ENCODE data around the gene VWA5A.
"Not testable (repeated sequence)": the region's sequence is repeated elsewhere in the genome, so short reads cannot be mapped to it uniquely, and the experiment has no call there.

The VWA5A gene

DNA sequence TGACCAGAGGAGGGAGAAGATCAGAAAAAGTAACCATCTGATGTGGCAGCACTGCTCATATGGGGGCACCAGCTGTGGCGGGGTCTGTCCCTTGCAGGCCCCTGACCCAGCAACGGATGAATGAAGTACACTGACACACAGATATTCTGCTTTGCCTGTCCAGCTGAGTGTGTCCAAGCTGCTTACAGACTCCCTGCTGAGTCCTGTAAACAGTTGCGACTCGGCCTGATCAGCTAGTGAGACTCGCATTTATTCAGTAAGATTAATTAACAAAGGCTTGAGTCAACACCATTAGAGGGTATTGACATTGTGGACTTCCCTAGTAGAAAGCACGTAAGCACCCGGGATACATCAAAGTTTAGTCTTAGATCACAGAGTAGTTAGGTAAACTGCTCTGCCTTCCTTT is 52.6 kb downstream of the VWA5A start:
- no peak for TF ChIP-seq POLR2A (IDR thresholded peaks at IDR 0.05; ENCODE audit: low read depth, low read length)
- DNase-seq (ENCODE audit: insufficient read length, low spot score) (no peak), FAIRE-seq (no peak)

DNA sequence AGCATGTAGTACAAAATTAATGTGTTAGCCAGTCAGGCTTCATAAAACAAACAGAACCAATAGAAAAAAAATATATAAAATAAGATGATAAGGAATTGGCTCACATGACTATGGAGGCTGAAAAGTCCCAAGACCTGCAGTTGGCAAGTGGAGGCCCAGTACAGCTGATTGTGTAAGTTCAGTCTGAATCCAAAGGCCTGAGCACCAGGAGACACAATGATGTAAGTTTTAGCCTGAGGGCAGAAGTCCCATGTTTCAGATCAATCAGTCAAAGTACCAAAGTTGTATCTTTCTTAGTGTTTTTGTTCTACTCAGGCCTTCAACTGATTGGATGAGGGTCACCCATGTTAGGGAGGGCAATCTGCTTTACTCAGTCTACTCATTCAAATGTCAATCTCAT is 53.5 kb downstream of the VWA5A start:
- DNase-seq (ENCODE audit: insufficient read length, low spot score) (no peak), FAIRE-seq (no peak)
- TF ChIP-seq POLR2A (IDR thresholded peaks at IDR 0.05; ENCODE audit: low read depth, low read length) = no peak

DNA sequence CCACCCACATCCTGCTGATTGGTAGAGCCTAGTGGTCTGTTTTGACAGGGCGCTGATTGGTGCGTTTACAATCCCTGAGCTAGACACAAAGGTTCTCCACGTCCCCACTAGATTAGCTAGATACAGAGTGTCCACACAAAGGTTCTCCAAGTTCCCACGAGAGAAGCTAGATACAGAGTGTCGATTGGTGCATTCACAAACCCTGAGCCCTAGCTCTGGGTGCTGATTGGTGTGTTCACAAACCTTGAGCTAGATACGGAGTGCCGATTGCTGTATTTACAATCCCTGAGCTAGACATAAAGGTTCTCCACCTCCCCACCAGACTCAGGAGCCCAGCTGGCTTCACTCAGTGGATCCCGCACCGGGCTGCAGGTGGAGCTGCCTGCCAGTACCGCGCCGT is 55.1 kb downstream of the VWA5A start:
- DNase-seq (ENCODE audit: insufficient read length, low spot score); FAIRE-seq: not testable (repeated sequence)

DNA sequence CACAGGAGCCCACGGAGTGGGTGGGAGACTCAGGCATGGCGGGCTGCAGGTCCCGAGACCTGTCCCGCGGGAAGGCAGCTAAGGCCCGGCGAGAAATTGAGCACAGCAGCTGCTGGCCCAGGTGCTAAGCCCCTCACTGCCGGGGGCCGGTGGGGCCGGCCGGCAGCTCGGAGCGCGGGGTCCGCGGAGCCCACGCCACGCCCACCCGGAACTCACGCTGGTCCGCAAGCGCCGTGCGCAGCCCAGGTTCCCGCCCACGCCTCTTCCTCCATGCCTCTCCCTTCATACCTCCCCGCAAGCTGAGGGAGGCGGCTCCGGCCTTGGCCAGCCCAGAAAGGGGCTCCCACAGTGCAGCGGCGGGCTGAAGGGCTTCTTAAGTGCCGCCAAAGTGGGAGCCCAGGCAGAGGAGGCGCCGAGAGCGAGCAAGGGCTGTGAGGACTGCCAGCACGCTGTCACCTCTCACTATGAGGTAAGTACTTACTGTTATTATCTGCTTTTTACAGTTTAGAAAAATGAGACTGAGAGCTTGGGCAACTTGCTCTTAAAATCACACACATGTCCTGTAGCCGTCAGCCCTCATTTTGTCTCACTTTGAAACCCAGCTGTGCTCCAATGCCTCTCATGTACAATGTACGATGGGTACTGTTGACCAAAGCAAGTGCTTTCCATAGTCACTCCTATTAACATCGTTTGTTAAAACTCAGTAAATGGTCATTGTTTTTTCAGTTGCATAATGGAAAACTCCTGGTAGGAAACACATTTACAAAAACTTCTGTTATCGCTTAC is 55.7 kb downstream of the VWA5A start:
- DNase-seq (ENCODE audit: insufficient read length, low spot score) = no peak
- no peak for FAIRE-seq
- no peak for TF ChIP-seq POLR2A (IDR thresholded peaks at IDR 0.05; ENCODE audit: low read depth, low read length)

DNA sequence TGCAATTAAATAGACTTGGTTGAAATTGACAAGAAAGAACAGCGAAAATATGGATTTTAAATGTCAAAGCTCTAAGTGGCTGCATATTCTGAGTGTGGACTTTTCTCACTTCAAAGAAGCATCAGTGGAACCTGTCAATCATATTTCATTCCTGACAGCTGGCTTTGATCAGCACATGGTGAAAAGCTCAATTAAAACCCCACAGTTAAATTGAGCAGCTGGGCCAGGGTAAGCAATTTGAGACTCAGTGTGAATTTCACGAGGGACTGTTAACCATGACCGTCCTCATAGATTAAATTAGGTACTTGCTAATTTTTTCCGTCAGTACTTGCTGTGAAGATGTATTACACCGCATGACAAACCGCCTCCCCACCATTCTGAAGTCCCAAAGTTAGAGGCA is 56.9 kb downstream of the VWA5A start:
- TF ChIP-seq POLR2A (IDR thresholded peaks at IDR 0.05; ENCODE audit: low read depth, low read length) = no peak
- no peak for FAIRE-seq

DNA sequence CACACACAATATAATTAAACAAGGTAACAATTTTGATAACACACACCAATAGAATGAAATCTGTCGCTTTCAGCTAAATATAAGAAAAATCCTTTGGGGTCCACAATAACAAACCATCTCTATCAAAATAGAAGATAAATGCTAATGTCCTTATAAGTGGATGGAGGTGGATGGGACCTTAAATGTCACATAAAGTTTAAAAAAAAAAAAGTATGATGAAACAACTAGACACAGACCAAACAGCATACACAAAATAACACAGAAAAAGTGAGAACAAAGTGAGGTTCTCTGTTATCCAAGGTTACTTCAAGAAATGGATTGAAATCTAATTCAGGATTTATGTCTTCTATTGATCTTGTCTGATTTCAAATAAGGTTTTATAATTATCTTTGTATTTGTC is 57.3 kb downstream of the VWA5A start:
- no peak for TF ChIP-seq POLR2A (IDR thresholded peaks at IDR 0.05; ENCODE audit: low read depth, low read length)
- no peak for FAIRE-seq
- DNase-seq (ENCODE audit: insufficient read length, low spot score) = no peak

More for the DNA sequence above, 56.9 kb downstream of the VWA5A start:
- DNase-seq (ENCODE audit: insufficient read length, low spot score) = no peak

DNA sequence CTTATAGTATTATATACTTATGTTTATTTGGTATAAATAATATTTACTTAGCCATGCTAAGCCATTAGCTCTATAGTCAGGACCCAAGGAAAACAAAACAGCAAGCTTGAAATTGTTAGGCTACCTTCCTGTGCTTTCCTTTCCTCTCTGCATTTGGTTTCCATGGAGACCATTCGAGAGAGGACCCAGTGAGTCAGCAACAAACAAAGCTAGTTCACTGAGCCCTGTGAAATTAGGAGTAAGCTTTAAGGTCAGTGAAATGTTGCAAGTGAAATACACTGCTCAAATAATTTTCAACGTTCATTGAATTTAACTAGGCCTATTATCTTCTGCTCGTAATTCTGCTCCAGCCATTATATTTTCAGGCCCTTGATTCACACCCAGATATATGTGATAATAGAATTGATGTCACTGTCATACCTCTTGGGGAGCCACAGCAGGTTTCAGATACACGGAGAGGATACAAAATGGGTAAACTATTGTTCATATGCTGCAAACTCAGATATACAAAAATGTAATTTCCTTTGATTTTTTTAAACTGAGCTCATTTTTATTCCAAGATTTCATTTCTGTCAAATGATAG is 58.8 kb downstream of the VWA5A start:
- DNase-seq (ENCODE audit: insufficient read length, low spot score) (peak; percentile 1), FAIRE-seq (no peak)
- no peak for TF ChIP-seq POLR2A (IDR thresholded peaks at IDR 0.05; ENCODE audit: low read depth, low read length)

DNA sequence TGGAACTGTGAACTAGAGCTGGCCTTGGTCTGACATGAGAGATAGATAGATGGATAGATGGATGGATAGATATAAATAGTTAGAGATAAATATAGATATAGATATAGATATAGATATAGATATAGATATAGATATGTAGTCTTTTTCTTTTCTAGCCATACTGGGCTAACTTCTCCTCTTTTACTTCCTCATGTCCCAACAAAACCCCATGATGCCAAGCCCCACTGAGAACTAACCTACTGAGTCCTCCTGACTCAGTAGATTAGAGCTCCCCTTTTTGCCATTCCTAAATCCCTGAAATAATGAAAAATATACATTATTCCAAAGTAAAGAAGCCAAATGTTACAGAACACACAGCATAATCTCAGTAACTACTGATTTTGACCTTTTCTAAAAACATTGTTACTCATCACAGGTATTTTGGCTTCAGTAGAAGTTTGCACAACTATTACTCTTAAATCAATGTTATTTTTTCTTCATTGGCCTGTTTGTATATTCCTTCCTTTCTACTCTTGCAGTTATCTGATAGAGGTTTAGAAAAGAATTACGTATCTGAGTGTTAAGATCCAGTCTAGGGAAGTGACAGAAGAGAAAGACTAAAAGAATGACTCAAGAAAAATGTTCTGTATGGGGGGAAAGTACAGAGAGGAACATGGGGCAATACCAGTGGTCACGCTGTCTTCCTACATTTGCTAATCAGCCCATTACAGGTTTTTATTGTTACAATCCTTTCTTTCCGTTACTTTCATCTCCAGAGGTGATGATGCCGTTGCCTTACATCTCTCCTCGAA is 61.9 kb downstream of the VWA5A start:
- DNase-seq (ENCODE audit: insufficient read length, low spot score) (no peak), FAIRE-seq (no peak)
- TF ChIP-seq POLR2A (IDR thresholded peaks at IDR 0.05; ENCODE audit: low read depth, low read length) = no peak

DNA sequence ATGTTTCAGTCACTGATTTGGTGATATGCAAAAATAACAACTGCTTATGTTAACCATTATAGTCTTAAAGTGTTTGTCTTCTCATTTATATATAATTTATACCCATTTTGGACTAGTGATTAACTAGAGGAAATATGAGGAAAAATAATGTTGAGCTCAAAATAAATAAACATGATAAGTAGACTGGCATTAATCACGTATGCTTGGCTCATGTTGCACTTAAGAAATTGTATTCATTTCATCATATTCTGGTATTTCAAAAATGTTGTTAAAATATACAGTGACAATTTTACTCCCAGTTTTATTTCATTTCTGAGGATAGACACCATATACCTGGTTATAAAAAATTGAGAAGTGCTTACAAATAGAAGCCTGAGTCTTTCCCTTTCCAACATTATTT is 64.1 kb downstream of the VWA5A start:
- no peak for TF ChIP-seq POLR2A (IDR thresholded peaks at IDR 0.05; ENCODE audit: low read depth, low read length)
- no peak for FAIRE-seq

DNA sequence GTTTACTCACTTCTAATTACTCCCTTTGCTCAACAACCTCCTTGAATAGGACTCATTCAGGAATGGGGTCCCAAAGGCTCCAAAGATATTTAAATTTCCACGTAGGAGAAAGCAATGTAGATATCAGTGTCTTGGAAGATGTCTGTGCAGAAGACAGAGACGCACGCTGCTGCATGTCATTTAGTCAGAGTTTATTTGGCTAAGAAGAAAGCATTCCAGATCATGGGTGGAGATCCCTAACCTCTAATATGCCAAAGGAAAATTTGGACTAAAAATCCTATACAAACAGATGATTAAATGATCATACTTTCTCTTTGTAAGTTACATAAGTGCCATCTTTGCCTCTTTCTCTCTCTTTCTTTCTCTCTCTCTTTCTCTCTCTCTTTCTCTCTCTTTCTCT is 67.8 kb downstream of the VWA5A start, which contains the start of gene OR10D3:
OR10D3 (plus strand) TSS at position 278 of the 400 bp plus-strand sequence. CDS start 1,925 bp downstream, outside the sequence.
- DNase-seq (ENCODE audit: insufficient read length, low spot score) = no peak
- TF ChIP-seq POLR2A (IDR thresholded peaks at IDR 0.05; ENCODE audit: low read depth, low read length) = no peak
- no peak for FAIRE-seq

More for the DNA sequence above, 64.1 kb downstream of the VWA5A start:
- no peak for DNase-seq (ENCODE audit: insufficient read length, low spot score)

DNA sequence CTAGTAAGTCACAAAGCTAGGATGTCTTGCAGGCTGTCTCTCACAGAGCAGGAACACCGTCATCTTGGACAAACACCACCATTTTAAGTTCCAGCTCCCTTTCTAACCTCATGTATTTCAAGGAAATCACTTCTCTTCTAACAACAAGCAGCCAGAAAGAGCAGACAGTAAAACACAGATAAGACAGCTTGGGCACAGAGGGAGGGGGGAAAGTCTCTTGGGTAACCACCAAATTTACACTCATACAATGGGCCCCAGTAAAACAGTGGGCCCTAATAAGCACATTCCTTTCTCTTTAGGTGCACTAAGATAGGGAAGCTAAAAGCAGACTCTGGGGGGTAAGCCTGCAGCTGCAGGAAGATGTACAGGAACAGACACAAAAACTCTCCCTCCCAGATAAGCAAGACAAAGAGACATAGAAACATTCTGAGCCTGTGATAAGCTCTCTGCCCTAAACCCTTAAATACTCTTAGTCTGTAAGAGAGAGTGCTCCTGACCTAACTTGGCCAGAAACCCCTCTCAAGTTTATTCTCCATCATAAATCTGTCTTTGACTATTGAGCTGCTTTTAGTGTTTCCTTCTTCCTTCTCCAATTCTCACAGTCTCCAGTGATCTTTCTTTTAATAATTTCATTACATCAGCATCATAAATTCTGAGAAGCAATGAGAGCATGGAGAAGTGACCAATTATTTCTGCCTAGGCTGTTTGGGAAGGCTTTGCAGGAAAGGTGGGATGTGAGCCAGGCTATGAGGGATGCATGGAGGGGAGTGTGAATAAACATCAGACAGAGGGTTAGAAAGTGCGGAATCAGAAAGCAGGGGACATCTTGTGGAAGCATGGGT is 75.3 kb downstream of the VWA5A start:
- FAIRE-seq (no peak), DNase-seq (ENCODE audit: insufficient read length, low spot score) (no peak)
- no peak for TF ChIP-seq POLR2A (IDR thresholded peaks at IDR 0.05; ENCODE audit: low read depth, low read length)

DNA sequence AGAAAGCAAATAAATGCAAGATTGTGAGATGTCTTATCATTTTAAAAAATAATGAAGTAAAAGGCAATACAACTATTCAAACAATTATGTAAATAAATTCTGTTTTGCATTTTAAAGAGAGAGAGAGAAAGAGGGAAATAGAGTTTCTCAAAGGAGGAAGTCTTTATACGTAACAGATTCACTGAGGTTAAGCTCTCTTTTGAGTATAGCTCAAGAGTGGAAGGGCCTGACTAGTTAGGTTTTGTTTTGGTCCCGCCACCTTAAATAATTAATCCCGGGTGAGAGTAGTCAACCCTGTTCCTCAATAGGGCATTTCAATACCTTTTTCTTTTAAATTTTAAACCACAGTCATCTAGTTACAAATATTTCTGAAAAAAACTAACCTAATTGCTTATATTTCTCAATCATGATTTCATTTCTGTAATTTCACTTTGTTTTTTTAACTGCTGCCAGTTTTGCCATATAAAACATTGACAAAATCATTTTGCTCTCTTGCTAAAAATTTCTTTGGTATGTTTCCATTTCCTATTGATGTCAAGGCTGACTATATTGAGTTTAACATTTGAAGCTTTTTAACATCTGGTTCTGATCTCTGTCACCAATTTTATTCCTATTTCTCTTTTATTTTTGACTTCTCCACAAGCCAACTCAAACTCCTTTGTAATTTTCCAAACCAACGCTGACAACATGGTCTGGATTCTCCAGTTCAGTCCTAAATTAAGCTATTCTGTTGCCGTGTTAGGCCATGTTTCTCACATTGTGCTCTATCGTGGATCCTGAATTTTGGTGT is 78.2 kb downstream of the VWA5A start:
- no peak for FAIRE-seq
- no peak for DNase-seq (ENCODE audit: insufficient read length, low spot score)
- no peak for TF ChIP-seq POLR2A (IDR thresholded peaks at IDR 0.05; ENCODE audit: low read depth, low read length)
